ENCODE data around the gene BANK1.

GRCh38 chr4:101968364-101968763 lies 177.8 kb downstream of the BANK1 start:
- no peak for TF ChIP-seq REST (IDR thresholded peaks at IDR 0.05; ENCODE audit: low read depth)
- TF ChIP-seq EP300 (IDR thresholded peaks at IDR 0.05; ENCODE audit: borderline replicate concordance) = no peak

Measured in Ishikawa (cell line).